RWPE1 (cell line): ENCODE results near the gene PDE5A.

Source experiments
- CTCF ChIA-PET: fragments of 350-600 bp; sonication (Branson Sonifier 250); formaldehyde crosslinking; extraction: SDS; loops from one replicate; lab custom pipeline; 2021; lab: Yijun Ruan, JAX
- POLR2A ChIA-PET: fragments of 400-600 bp; formaldehyde crosslinking; extraction: SDS; loops from one replicate; lab custom pipeline; 2020; ENCODE audit warnings: antibody characterized with exemption; ENCODE audit not compliant: low non-redundant PET; lab: Yijun Ruan, JAX
- DNase-seq: peaks from one replicate; pipeline ENCODE4 v3.0.0; 2012; ENCODE audit warnings: low spot score
- H3K27ac ChIP-seq: fragments of 450-650 bp; 2 replicates; pipeline ENCODE4 v1.5.1; 2017
- TF ChIP-seq, protein P1 (sequence below): fragments of 450-650 bp; conservative IDR thresholded peaks from 2 replicates; pipeline ENCODE4 v1.5.1; 2017; ENCODE audit warnings: low read depth, mild to moderate bottlenecking

Gene PDE5A

GRCh38 chr4:119628281-119629141 lies at the start of gene PDE5A:
TSS of gene PDE5A (minus strand) at chr4:119628804. CDS start at chr4:119628671, 133 bp downstream.
- DNase-seq: peak; percentile 78

GRCh38 chr4:119676101-119676500 lies 47.5 kb upstream of the PDE5A start:
- ChIA-PET CTCF (no interaction called here), POLR2A (no interaction called here)
- DNase-seq: no peak
- H3K27ac ChIP-seq: no peak overlapping the region
- TF ChIP-seq, protein P1, sequence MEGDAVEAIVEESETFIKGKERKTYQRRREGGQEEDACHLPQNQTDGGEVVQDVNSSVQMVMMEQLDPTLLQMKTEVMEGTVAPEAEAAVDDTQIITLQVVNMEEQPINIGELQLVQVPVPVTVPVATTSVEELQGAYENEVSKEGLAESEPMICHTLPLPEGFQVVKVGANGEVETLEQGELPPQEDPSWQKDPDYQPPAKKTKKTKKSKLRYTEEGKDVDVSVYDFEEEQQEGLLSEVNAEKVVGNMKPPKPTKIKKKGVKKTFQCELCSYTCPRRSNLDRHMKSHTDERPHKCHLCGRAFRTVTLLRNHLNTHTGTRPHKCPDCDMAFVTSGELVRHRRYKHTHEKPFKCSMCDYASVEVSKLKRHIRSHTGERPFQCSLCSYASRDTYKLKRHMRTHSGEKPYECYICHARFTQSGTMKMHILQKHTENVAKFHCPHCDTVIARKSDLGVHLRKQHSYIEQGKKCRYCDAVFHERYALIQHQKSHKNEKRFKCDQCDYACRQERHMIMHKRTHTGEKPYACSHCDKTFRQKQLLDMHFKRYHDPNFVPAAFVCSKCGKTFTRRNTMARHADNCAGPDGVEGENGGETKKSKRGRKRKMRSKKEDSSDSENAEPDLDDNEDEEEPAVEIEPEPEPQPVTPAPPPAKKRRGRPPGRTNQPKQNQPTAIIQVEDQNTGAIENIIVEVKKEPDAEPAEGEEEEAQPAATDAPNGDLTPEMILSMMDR: no peak

More at GRCh38 chr4:119628281-119629141, at the start of gene PDE5A:
- ChIA-PET POLR2A (no interaction called here), CTCF (interaction anchor here (0.5 to 1.5 kb wide), 22 partner anchors 13 to 1647 kb away, joined by 3 to 12 read pairs (median 4); no protein-coding TSS in a partner anchor)
- TF ChIP-seq, protein P1: peak; percentile 86
- no peak within 1 kb of the TSS; the same call in 1 of the 2 replicates for H3K27ac ChIP-seq

DNA sequence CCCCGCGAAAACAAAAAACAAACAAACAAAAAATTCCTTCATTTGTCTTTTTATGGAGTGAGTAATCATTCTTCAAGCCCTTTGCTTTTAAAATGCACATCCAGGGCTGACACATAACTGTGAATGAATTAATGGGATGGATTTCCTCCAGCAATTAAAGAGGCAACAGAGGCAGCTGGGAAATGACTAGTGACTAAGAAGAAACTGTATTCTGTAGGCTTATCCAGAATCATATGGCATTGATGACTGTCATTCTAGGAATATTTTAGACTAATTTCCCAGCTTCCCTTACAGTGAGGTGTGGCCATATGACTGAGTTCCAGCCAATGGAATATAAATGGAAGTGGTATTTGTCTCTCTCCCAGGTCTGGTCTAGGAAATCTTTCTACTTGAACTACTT lies 46.8 kb upstream of the PDE5A start:
- H3K27ac ChIP-seq: no peak overlapping the region
- TF ChIP-seq, protein P1: no peak
- POLR2A ChIA-PET: no interaction called here
- CTCF ChIA-PET: no interaction called here
- DNase-seq: no peak

GRCh38 chr4:119672938-119673337 lies 44.3 kb upstream of the PDE5A start:
- TF ChIP-seq, protein P1: no peak
- ChIA-PET POLR2A (no interaction called here), CTCF (interaction anchor here (0.7 kb wide), 1 partner anchor 491 kb away, joined by 3 read pairs; no protein-coding TSS in a partner anchor)
- H3K27ac ChIP-seq: no peak overlapping the region
- no peak for DNase-seq

DNA sequence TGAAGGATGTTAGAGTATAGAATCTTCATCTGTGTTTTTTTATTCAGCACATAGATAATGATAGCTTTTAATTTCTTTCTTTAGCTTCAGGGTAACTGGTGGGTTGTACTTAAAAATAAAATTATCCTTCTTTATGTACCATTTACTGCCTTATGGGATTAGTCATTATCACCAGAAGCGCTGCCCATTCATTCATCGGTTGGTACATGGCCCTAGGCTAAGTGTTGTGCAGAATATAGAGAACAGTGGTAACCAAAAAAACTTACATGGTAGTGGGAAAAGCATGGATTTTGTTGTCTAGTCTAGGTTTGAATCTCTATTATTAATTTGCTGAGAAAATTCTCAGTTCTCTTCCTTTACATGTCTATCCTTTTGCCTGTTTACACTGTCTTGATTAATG lies 43.5 kb upstream of the PDE5A start:
- H3K27ac ChIP-seq: no peak overlapping the region
- ChIA-PET POLR2A (no interaction called here), CTCF (no interaction called here)
- no peak for DNase-seq
- TF ChIP-seq, protein P1: no peak

DNA sequence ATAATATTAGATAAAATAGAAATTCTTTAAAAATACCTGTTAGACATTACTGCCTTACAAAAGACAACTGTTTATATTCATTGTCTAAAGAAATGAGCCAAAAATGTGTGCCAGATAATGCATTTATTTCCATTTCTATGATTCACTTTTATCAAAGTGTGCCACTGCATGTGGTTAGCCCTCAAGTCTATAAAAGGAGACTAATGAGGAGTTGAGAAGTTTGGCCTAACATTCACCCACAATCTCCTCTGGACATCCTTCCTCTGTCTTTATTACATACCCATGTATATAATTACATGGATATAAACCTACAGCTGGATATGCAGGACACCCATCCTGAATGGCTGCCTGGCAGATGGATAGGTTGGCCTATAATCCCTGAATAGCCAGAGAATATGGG lies 42.6 kb upstream of the PDE5A start:
- CTCF ChIA-PET: no interaction called here
- no peak for DNase-seq

More for the DNA sequence above, 42.6 kb upstream of the PDE5A start:
- H3K27ac ChIP-seq: no peak overlapping the region
- POLR2A ChIA-PET: no interaction called here
- TF ChIP-seq, protein P1: no peak
